WTC11 (cell line): ENCODE data around the gene OCSTAMP. TPM values are rescaled to one million over a fixed set of nuclear protein-coding genes. Genes with fewer than 3 reads are reported as not detected.

ENCODE experiments used
- ATAC-seq: fragments of 200-7000 bp; cut with Tn5 transposase; 2 replicates; pipeline ENCODE4 v1.10.0; 2021; ENCODE audit warnings: mild to moderate bottlenecking, moderate library complexity
- Bru-seq: library from RNA; stranded (reverse); fragments of 400-500 nt; gene quantifications from one replicate; lab custom pipeline; 2021; lab: Mats Ljungman, UMichigan
- CTCF ChIA-PET: fragments of 300-600 bp; sonication (Branson Sonifier 250); formaldehyde crosslinking; loops from one replicate; lab custom pipeline; 2021; ENCODE audit warnings: antibody characterized with exemption; lab: Charles Lee
- POLR2A ChIA-PET: fragments of 350-600 bp; sonication (Branson Sonifier 250); formaldehyde crosslinking; loops from one replicate; lab custom pipeline; 2021; ENCODE audit warnings: antibody characterized with exemption; lab: Charles Lee
- DNase-seq: peaks from one replicate; pipeline ENCODE4 v3.0.0; 2021; ENCODE audit warnings: low spot score
- H3K27ac Mint-ChIP-seq: 2 replicates; pipeline ENCODE4 v1.8.0; 2021; ENCODE audit warnings: mixed read lengths
- H3K27me3 Mint-ChIP-seq: 2 replicates; pipeline ENCODE4 v1.8.0; 2021; ENCODE audit warnings: low read depth, mild to moderate bottlenecking, moderate library complexity, mixed read lengths
- H3K36me3 Mint-ChIP-seq: 2 replicates; pipeline ENCODE4 v1.8.0; 2021; ENCODE audit warnings: mixed read lengths
- H3K4me1 Mint-ChIP-seq: 2 replicates; pipeline ENCODE4 v1.8.0; 2022; ENCODE audit warnings: mixed read lengths
- H3K4me3 Mint-ChIP-seq: 2 replicates; pipeline ENCODE4 v1.8.0; 2021; ENCODE audit warnings: mild to moderate bottlenecking, moderate library complexity, mixed read lengths
- H3K9me3 Mint-ChIP-seq: 2 replicates; pipeline ENCODE4 v1.8.0; 2021; ENCODE audit warnings: mixed read lengths
- ATF1 ChIP-seq: sonication (generic); formaldehyde crosslinking; IDR thresholded peaks from 2 replicates; pipeline ENCODE4 v1.8.1; 2023; ENCODE audit warnings: mild to moderate bottlenecking, moderate library complexity, missing genetic modification reagents
- FOXK1 ChIP-seq: sonication (generic); formaldehyde crosslinking; IDR thresholded peaks from 2 replicates; pipeline ENCODE4 v1.8.0; 2022; ENCODE audit warnings: mild to moderate bottlenecking, moderate library complexity, missing genetic modification reagents
- FOXP1 ChIP-seq: sonication (generic); formaldehyde crosslinking; IDR thresholded peaks from 2 replicates; pipeline ENCODE4 v1.8.0; 2022; ENCODE audit warnings: missing genetic modification reagents, mild to moderate bottlenecking, moderate library complexity, borderline replicate concordance
- GABPB1 ChIP-seq: sonication (generic); formaldehyde crosslinking; IDR thresholded peaks from 2 replicates; pipeline ENCODE4 v1.8.1; 2023; ENCODE audit warnings: mild to moderate bottlenecking, missing genetic modification reagents
- GRHL2 ChIP-seq: fragments of 250-450 bp; sonication (Bioruptor Pico); IDR thresholded peaks from 2 replicates; pipeline ENCODE4 v1.8.0; 2022; ENCODE audit warnings: mild to moderate bottlenecking, moderate library complexity; ENCODE audit not compliant: insufficient replicate concordance, severe bottlenecking
- GTF2I ChIP-seq: fragments of 250-450 bp; sonication (Bioruptor Pico); conservative IDR thresholded peaks from 2 replicates; pipeline ENCODE4 v1.4.0; 2021; ENCODE audit warnings: mild to moderate bottlenecking
- JAZF1 ChIP-seq: fragments of 250-450 bp; sonication (Bioruptor Pico); IDR thresholded peaks from 2 replicates; pipeline ENCODE4 v1.9.0; 2021; ENCODE audit warnings: moderate library complexity, mild to moderate bottlenecking, inconsistent platforms
- MYBL2 ChIP-seq: sonication (generic); formaldehyde crosslinking; IDR thresholded peaks from 2 replicates; pipeline ENCODE4 v1.8.1; 2023; ENCODE audit warnings: mild to moderate bottlenecking, moderate library complexity, missing genetic modification reagents
- NFATC4 ChIP-seq: fragments of 250-450 bp; sonication (Bioruptor Pico); IDR thresholded peaks from 2 replicates; pipeline ENCODE4 v1.9.0; 2021; ENCODE audit warnings: mild to moderate bottlenecking
- NFE2L1 ChIP-seq: sonication (generic); formaldehyde crosslinking; IDR thresholded peaks from 2 replicates; pipeline ENCODE4 v1.8.1; 2023; ENCODE audit warnings: missing genetic modification reagents
- SP1 ChIP-seq: sonication (generic); formaldehyde crosslinking; conservative IDR thresholded peaks from 2 replicates; pipeline ENCODE4 v1.8.1; 2022; ENCODE audit warnings: missing genetic modification reagents
- ZNF138 ChIP-seq: sonication (generic); formaldehyde crosslinking; conservative IDR thresholded peaks from 2 replicates; pipeline ENCODE4 v1.8.1; 2022; ENCODE audit warnings: mild to moderate bottlenecking, moderate library complexity, missing genetic modification reagents
- ZNF396 ChIP-seq: fragments of 250-450 bp; sonication (Bioruptor Pico); IDR thresholded peaks from 2 replicates; pipeline ENCODE4 v1.8.0; 2021; ENCODE audit warnings: mild to moderate bottlenecking, moderate library complexity, borderline replicate concordance
- long read RNA-seq, 3 experiments: library from RNA in 1 of 3; library from capped mRNA in 1 of 3; library from polyadenylated mRNA in 1 of 3; unstranded in 2 of 3; stranded (forward) in 1 of 3; transcript quantifications; one replicate each; pipeline ENCODE4 v2.0.0, GENCODE V29; 2021
- total RNA-seq: library from RNA; stranded (reverse); gene quantifications from 3 replicates; pipeline ENCODE4 v1.2.3, GENCODE V29; 2021
- TF ChIP-seq, protein P1 (sequence below): sonication (generic); formaldehyde crosslinking; IDR thresholded peaks from 2 replicates; pipeline ENCODE4 v1.8.0; 2022; ENCODE audit warnings: mild to moderate bottlenecking, missing genetic modification reagents
- TF ChIP-seq, protein P2 (sequence below): fragments of 250-450 bp; sonication (Bioruptor Pico); IDR thresholded peaks from 2 replicates; pipeline ENCODE4 v1.9.0; 2021; ENCODE audit warnings: moderate library complexity, mild to moderate bottlenecking, inconsistent platforms, borderline replicate concordance
- TF ChIP-seq, protein P3 (sequence below): sonication (generic); formaldehyde crosslinking; IDR thresholded peaks from 2 replicates; pipeline ENCODE4 v1.8.0; 2022; ENCODE audit warnings: mild to moderate bottlenecking, missing genetic modification reagents
- TF ChIP-seq, protein P4 (sequence below): sonication (generic); formaldehyde crosslinking; IDR thresholded peaks from 2 replicates; pipeline ENCODE4 v1.8.0; 2022; ENCODE audit warnings: mild to moderate bottlenecking, missing genetic modification reagents
- TF ChIP-seq, protein P5 (sequence below): sonication (generic); formaldehyde crosslinking; IDR thresholded peaks from 2 replicates; pipeline ENCODE4 v1.8.0; 2022; ENCODE audit warnings: missing genetic modification reagents

OCSTAMP gene, protein sequence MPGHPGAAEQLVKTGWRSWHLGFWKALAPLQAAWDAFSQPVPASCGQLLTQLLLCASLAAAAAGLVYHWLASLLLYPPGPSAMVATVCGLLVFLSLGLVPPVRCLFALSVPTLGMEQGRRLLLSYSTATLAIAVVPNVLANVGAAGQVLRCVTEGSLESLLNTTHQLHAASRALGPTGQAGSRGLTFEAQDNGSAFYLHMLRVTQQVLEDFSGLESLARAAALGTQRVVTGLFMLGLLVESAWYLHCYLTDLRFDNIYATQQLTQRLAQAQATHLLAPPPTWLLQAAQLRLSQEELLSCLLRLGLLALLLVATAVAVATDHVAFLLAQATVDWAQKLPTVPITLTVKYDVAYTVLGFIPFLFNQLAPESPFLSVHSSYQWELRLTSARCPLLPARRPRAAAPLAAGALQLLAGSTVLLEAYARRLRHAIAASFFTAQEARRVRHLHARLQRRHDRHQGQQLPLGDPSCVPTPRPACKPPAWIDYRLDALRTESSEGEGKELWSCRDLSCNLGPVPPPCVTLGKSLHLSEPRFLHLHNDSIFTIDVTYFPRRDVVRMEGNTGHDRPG
- 0.09 to 0.16 TPM in 2 of 3 replicates, not detected in the other for total RNA-seq
- percentile 22 among the genes with signal in this experiment for Bru-seq, nascent RNA
- long read RNA-seq, experiment 1: 0 reads
- long read RNA-seq, experiment 2: 0 reads
- long read RNA-seq, experiment 3: 0 reads

DNA sequence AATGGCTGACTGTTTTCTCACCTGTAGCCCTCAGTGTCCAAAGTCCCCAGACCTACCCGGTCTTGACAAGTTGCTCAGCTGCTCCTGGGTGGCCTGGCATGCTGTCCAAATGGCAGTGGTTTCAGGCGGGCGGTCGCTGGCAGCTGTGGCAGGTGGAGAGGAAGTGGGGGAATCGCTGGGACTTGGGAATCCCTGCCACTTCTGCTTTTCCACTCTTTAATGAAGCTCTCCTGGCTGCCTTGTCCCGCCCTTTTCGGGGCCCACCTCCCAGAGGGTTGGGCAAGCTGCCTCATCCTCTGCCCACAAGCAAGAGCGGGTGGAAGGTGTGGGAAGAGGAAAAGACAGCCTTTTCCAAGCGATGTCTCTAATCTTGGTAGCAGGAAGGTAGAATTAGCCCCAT lies at the start of gene OCSTAMP:
OCSTAMP (minus strand) TSS at position 194 of the 400 bp plus-strand sequence; CDS start at position 100, 94 bp downstream.
- H3K27ac Mint-ChIP-seq: peak within 1 kb of the TSS; percentile 71; the same call in 1 of the 2 replicates
- H3K9me3 Mint-ChIP-seq: no peaks in the 10 kb centered on the region
- DNase-seq (no peak), ATAC-seq (no peak)
- CTCF ChIA-PET: interaction anchor here (1.0 to 3.7 kb wide), 7 partner anchors 11 to 72 kb away, joined by 3 to 38 read pairs (median 5); partner anchors contain the start of gene ZNF334
- peaks cover 47% of the 10 kb centered on the region for H3K4me1 Mint-ChIP-seq
- H3K27me3 Mint-ChIP-seq: no peaks in the 10 kb centered on the region
- H3K36me3 Mint-ChIP-seq: no peaks in the 10 kb centered on the region
- no peak within 1 kb of the TSS for H3K4me3 Mint-ChIP-seq
- TF ChIP-seq GABPB1 (CRISPR knock-in tag) (no peak), GTF2I (CRISPR knock-in tag) (no peak), FOXP1 (CRISPR knock-in tag) (0 out of 2 replicates have a peak, but pooled peaks have one; percentile 29), GRHL2 (CRISPR knock-in tag) (no peak), ATF1 (CRISPR knock-in tag) (no peak), ZNF396 (CRISPR knock-in tag) (no peak)
- TF ChIP-seq, protein P1, sequence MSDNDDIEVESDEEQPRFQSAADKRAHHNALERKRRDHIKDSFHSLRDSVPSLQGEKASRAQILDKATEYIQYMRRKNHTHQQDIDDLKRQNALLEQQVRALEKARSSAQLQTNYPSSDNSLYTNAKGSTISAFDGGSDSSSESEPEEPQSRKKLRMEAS (CRISPR knock-in tag): no peak
- TF ChIP-seq, protein P2, sequence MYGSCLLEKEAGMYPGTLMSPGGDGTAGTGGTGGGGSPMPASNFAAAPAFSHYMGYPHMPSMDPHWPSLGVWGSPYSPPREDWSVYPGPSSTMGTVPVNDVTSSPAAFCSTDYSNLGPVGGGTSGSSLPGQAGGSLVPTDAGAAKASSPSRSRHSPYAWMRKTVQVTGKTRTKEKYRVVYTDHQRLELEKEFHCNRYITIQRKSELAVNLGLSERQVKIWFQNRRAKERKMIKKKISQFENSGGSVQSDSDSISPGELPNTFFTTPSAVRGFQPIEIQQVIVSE (CRISPR knock-in tag): no peak
- TF ChIP-seq, all 79 proteins: peak for 1
- POLR2A ChIA-PET: no interaction called here

DNA sequence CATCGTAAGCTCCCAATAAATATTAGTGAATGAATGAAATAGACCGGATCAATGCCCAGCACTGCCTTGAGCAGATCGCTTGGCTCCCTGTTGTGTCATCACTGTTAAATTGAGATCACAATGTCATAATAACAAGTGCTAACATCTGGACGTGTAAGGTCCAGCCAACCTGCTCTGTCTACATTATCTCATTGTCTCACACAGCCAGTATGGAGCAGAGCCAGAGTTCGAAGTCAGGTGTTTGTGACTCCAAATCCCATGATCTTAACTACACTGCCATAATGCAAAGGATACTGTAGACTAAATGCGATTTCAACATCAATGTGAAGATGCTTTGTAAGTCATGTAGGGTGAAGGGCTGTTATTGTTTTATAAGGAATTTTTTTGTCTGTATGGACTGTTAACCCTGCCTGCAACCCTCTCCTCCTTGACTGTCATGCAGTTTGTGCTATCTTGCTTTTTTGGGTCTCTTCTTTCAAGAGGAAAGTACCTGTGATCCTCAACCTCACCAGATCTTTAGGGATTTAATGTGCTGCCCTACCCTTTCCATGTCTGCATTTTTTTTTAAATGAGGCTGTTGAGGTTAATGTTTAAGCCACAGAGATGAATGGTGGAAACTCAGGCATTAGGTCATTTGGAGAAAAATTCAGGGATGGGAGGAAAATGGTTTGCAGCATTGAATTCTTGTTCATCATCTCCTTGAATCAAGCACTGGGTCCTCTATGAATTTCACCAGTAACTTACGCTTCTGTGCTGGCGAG lies 49.0 kb upstream of the OCSTAMP start:
- H3K27ac Mint-ChIP-seq: no peak overlapping the region

DNA sequence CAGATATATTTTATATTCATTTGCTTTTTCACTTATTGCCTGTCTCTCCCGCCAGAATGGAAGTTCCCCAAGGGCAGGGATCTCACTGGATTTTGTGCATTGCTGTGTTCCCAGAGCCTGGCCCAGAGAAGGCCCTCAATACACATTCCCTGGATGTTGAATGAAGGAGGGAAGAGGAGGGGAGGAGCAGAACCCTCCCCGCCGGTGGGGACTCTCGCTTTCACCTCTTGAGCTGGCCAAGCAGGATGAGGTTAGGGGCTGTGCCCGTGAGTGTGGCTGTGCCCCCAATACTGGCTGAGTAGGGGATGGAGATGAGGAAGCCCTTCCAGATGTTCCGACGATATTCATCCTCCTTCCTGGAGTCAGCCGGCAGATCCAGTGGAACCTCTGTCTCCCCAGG lies 45.5 kb upstream of the OCSTAMP start:
- peaks cover 6% of the 10 kb centered on the region for H3K36me3 Mint-ChIP-seq
- CTCF ChIA-PET: interaction anchor here (1.2 kb wide), 1 partner anchor 33 kb away, joined by 4 read pairs; no protein-coding TSS in a partner anchor
- peaks cover 23% of the 10 kb centered on the region for H3K4me1 Mint-ChIP-seq
- H3K27ac Mint-ChIP-seq: no peak overlapping the region
- DNase-seq (no peak), ATAC-seq (no peak)
- POLR2A ChIA-PET: no interaction called here
- H3K27me3 Mint-ChIP-seq: peaks cover 2% of the 10 kb centered on the region; the same call in 1 of the 2 replicates
- no peak overlapping the region for H3K4me3 Mint-ChIP-seq
- peaks cover 5% of the 10 kb centered on the region for H3K9me3 Mint-ChIP-seq
- TF ChIP-seq FOXK1 (no peak), NFE2L1 (CRISPR knock-in tag) (no peak), GABPB1 (CRISPR knock-in tag) (no peak), MYBL2 (CRISPR knock-in tag) (no peak), ZNF138 (CRISPR knock-in tag) (no peak), SP1 (CRISPR knock-in tag) (no peak), NFATC4 (CRISPR knock-in tag) (no peak), JAZF1 (CRISPR knock-in tag) (no peak)
- TF ChIP-seq, protein P1 (CRISPR knock-in tag): no peak
- TF ChIP-seq, protein P3, sequence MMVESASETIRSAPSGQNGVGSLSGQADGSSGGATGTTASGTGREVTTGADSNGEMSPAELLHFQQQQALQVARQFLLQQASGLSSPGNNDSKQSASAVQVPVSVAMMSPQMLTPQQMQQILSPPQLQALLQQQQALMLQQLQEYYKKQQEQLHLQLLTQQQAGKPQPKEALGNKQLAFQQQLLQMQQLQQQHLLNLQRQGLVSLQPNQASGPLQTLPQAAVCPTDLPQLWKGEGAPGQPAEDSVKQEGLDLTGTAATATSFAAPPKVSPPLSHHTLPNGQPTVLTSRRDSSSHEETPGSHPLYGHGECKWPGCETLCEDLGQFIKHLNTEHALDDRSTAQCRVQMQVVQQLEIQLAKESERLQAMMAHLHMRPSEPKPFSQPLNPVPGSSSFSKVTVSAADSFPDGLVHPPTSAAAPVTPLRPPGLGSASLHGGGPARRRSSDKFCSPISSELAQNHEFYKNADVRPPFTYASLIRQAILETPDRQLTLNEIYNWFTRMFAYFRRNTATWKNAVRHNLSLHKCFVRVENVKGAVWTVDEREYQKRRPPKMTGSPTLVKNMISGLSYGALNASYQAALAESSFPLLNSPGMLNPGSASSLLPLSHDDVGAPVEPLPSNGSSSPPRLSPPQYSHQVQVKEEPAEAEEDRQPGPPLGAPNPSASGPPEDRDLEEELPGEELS (CRISPR knock-in tag): no peak
- TF ChIP-seq, protein P4, sequence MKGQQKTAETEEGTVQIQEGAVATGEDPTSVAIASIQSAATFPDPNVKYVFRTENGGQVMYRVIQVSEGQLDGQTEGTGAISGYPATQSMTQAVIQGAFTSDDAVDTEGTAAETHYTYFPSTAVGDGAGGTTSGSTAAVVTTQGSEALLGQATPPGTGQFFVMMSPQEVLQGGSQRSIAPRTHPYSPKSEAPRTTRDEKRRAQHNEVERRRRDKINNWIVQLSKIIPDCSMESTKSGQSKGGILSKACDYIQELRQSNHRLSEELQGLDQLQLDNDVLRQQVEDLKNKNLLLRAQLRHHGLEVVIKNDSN (CRISPR knock-in tag): no peak

More for the DNA sequence above, 49.0 kb upstream of the OCSTAMP start:
- no peak overlapping the region for H3K4me3 Mint-ChIP-seq
- H3K4me1 Mint-ChIP-seq: peaks cover 20% of the 10 kb centered on the region
- no peak for ATAC-seq
- H3K36me3 Mint-ChIP-seq: no peaks in the 10 kb centered on the region; the same call in 1 of the 2 replicates
- peaks cover 7% of the 10 kb centered on the region; the same call in 1 of the 2 replicates for H3K27me3 Mint-ChIP-seq
- peaks cover 5% of the 10 kb centered on the region for H3K9me3 Mint-ChIP-seq
- ChIA-PET CTCF (interaction anchor here (1.5 kb wide), 1 partner anchor 37 kb away, joined by 4 read pairs; no protein-coding TSS in a partner anchor), POLR2A (no interaction called here)
- TF ChIP-seq GABPB1 (CRISPR knock-in tag): 0 out of 2 replicates have a peak, but pooled peaks have one; percentile 5
- TF ChIP-seq, protein P5, sequence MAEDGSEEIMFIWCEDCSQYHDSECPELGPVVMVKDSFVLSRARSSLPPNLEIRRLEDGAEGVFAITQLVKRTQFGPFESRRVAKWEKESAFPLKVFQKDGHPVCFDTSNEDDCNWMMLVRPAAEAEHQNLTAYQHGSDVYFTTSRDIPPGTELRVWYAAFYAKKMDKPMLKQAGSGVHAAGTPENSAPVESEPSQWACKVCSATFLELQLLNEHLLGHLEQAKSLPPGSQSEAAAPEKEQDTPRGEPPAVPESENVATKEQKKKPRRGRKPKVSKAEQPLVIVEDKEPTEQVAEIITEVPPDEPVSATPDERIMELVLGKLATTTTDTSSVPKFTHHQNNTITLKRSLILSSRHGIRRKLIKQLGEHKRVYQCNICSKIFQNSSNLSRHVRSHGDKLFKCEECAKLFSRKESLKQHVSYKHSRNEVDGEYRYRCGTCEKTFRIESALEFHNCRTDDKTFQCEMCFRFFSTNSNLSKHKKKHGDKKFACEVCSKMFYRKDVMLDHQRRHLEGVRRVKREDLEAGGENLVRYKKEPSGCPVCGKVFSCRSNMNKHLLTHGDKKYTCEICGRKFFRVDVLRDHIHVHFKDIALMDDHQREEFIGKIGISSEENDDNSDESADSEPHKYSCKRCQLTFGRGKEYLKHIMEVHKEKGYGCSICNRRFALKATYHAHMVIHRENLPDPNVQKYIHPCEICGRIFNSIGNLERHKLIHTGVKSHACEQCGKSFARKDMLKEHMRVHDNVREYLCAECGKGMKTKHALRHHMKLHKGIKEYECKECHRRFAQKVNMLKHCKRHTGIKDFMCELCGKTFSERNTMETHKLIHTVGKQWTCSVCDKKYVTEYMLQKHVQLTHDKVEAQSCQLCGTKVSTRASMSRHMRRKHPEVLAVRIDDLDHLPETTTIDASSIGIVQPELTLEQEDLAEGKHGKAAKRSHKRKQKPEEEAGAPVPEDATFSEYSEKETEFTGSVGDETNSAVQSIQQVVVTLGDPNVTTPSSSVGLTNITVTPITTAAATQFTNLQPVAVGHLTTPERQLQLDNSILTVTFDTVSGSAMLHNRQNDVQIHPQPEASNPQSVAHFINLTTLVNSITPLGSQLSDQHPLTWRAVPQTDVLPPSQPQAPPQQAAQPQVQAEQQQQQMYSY (CRISPR knock-in tag): no peak
- DNase-seq: no peak
